Osteoblast (primary cell): Measurements from ENCODE around the gene TCEA3. TPM values are rescaled to one million over a fixed set of nuclear protein-coding genes. Genes with fewer than 3 reads are reported as not detected.
A peak's percentile ranks its signal among the peaks of the same experiment; 100 is the strongest.

ENCODE experiments used
- DNase-seq: peaks from one replicate; pipeline ENCODE4 v3.0.0; 2011; ENCODE audit warnings: low spot score, mixed read lengths; ENCODE audit not compliant: insufficient read length; ENCODE audit errors: missing footprints
- H2AFZ ChIP-seq: 2 replicates; pipeline ENCODE4 v1.6.0; 2011; ENCODE audit warnings: mild to moderate bottlenecking, low read length
- H3K27ac ChIP-seq: 2 replicates; pipeline ENCODE4 v1.5.1; 2011; ENCODE audit warnings: mild to moderate bottlenecking, low read depth, low read length, moderate library complexity
- H3K27me3 ChIP-seq: 2 replicates; pipeline ENCODE4 v1.6.0; 2012; ENCODE audit warnings: mild to moderate bottlenecking, control low read depth, inconsistent platforms, low read length, moderate library complexity; ENCODE audit not compliant: insufficient read depth
- H3K36me3 ChIP-seq: 2 replicates; pipeline ENCODE4 v1.5.1; 2011; ENCODE audit warnings: mild to moderate bottlenecking, low read length, control low read depth, moderate library complexity; ENCODE audit not compliant: insufficient read depth
- H3K4me1 ChIP-seq: 2 replicates; pipeline ENCODE4 v1.5.1; 2011; ENCODE audit warnings: mild to moderate bottlenecking, low read length, control low read depth, moderate library complexity; ENCODE audit not compliant: insufficient read depth
- H3K4me2 ChIP-seq: 2 replicates; pipeline ENCODE4 v1.6.0; 2011; ENCODE audit warnings: mild to moderate bottlenecking, low read length; ENCODE audit not compliant: insufficient read depth
- H3K4me3 ChIP-seq: fragments of 200-600 bp; sonication (generic); 3 replicates; pipeline ENCODE4 v1.5.1; 2012; ENCODE audit warnings: mild to moderate bottlenecking, low read length, inconsistent platforms; ENCODE audit not compliant: insufficient read depth
- H3K79me2 ChIP-seq: 2 replicates; pipeline ENCODE4 v1.6.0; 2012; ENCODE audit warnings: mild to moderate bottlenecking, low read length, control low read depth, inconsistent platforms; ENCODE audit not compliant: insufficient read depth
- H3K9me3 ChIP-seq: 2 replicates; pipeline ENCODE4 v1.5.1; 2011; ENCODE audit warnings: low read depth, low read length, control low read depth
- H4K20me1 ChIP-seq: 2 replicates; pipeline ENCODE4 v1.6.0; 2012; ENCODE audit warnings: mild to moderate bottlenecking, low read length, control low read depth; ENCODE audit not compliant: insufficient read depth
- total RNA-seq: library from RNA; depleted of rRNA; stranded (reverse); fragments of >200 nt; gene quantifications from 2 replicates; pipeline ENCODE4 v1.2.3, GENCODE V29; 2012
- TF ChIP-seq, protein P1 (sequence below): IDR thresholded peaks from 2 replicates; pipeline ENCODE4 v1.5.1; 2011; ENCODE audit warnings: mild to moderate bottlenecking, low read depth, low read length, moderate library complexity; ENCODE audit errors: extremely low read depth

TCEA3 gene
- total RNA-seq, 1 donor: 31.5 TPM

- Histone ChIP-seq H4K20me1 (no peaks in the 10 kb centered on the region), H2AFZ (peak overlapping the region; percentile 99), H3K4me3 (peak overlapping the region; percentile 98), H3K36me3 (peaks cover 30% of the 10 kb centered on the region), H3K9me3 (no peaks in the 10 kb centered on the region), H3K27me3 (no peaks in the 10 kb centered on the region), H3K4me1 (peaks cover 31% of the 10 kb centered on the region), H3K79me2 (peaks cover 48% of the 10 kb centered on the region), H3K27ac (peak overlapping the region; percentile 97), H3K4me2 (peak overlapping the region; percentile 100)
- TF ChIP-seq, protein P1, sequence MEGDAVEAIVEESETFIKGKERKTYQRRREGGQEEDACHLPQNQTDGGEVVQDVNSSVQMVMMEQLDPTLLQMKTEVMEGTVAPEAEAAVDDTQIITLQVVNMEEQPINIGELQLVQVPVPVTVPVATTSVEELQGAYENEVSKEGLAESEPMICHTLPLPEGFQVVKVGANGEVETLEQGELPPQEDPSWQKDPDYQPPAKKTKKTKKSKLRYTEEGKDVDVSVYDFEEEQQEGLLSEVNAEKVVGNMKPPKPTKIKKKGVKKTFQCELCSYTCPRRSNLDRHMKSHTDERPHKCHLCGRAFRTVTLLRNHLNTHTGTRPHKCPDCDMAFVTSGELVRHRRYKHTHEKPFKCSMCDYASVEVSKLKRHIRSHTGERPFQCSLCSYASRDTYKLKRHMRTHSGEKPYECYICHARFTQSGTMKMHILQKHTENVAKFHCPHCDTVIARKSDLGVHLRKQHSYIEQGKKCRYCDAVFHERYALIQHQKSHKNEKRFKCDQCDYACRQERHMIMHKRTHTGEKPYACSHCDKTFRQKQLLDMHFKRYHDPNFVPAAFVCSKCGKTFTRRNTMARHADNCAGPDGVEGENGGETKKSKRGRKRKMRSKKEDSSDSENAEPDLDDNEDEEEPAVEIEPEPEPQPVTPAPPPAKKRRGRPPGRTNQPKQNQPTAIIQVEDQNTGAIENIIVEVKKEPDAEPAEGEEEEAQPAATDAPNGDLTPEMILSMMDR: no peak
- peak; percentile 95 for DNase-seq
Observed at GRCh38 chr1:23368562-23369334, 55.8 kb downstream of the TCEA3 start.

DNA sequence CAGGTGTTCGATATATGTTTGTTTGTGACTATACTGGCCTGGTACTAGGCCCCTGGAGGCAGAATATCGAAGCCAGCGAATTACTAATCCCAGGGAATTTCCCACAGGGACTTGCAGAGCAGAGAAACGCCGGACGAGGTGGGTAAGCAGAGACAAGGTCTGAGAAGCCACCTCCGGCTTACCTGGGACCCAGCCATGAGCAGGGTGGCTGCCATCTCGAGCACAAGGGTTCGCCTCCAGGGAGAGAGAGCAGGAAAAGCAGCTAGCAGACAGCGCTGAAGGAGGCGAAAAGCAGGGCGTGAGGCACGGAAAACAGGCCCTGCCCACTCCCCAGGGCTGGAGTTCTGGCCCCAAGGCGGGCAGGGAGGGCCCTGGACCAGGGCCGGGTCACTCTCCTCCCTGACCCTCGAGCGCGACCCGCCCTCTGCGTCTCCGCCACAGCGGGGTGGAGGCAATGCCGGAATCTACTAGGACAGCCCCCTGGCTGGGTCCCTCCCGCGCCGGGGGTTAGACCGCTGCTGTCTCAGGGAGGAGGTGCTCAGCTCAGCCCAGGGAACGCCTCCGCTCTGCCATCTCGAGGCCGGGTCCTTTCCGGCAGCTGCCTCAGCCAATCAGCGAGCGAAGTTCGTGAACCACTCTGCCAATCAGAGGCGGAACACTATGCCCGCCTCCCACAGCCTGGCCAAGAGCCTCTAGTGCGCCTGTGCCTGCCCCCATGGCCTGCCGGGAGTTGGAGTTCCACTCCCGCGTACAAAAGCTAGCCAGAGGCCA is 56.6 kb downstream of the TCEA3 start:
- Histone ChIP-seq H3K4me3 (peak overlapping the region; percentile 98), H2AFZ (peak overlapping the region; percentile 99), H3K36me3 (peaks cover 38% of the 10 kb centered on the region), H3K4me2 (peak overlapping the region; percentile 100), H3K79me2 (peaks cover 48% of the 10 kb centered on the region), H3K4me1 (peaks cover 31% of the 10 kb centered on the region), H3K27ac (peak overlapping the region; percentile 97), H3K9me3 (peaks cover 2% of the 10 kb centered on the region), H3K27me3 (no peaks in the 10 kb centered on the region), H4K20me1 (no peaks in the 10 kb centered on the region)
- TF ChIP-seq, protein P1: no peak
- DNase-seq: peak; percentile 98

- peaks cover 48% of the 10 kb centered on the region for H3K79me2 ChIP-seq
- H3K27ac ChIP-seq: peak overlapping the region; percentile 97
- H3K4me2 ChIP-seq: peak overlapping the region; percentile 100
- TF ChIP-seq, protein P1: no peak
- H2AFZ ChIP-seq: peak overlapping the region; percentile 90
- peak overlapping the region; percentile 98 for H3K4me3 ChIP-seq
- H3K4me1 ChIP-seq: peaks cover 31% of the 10 kb centered on the region
- H3K9me3 ChIP-seq: peaks cover 8% of the 10 kb centered on the region
- H3K27me3 ChIP-seq: no peaks in the 10 kb centered on the region
- peak; percentile 21 for DNase-seq
- peaks cover 43% of the 10 kb centered on the region for H3K36me3 ChIP-seq
- no peaks in the 10 kb centered on the region for H4K20me1 ChIP-seq
Observed at GRCh38 chr1:23367451-23367790, 57.1 kb downstream of the TCEA3 start.

DNA sequence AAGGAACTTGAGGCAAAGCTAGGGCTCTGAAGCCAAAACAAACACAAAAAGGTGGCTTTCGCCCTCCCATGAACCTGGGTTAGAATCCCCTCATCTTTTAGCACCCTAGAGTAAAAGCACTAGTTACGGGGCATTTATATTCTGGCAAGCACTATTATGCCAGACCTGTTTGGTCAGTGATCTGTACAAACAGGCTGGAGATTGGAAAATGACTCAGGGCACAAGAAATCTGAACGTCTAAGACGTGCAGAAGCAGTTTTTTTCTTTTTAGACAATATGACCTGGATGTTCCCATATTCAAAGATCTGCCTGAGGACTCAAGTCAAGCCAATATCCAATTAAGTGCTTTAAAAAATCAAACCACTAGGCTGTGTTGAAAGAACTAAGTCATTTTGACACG is 58.0 kb downstream of the TCEA3 start:
- no peak overlapping the region for H2AFZ ChIP-seq
- H3K9me3 ChIP-seq: peaks cover 16% of the 10 kb centered on the region
- H3K4me1 ChIP-seq: peaks cover 31% of the 10 kb centered on the region
- H3K4me2 ChIP-seq: peak overlapping the region; percentile 100
- no peak for DNase-seq
- TF ChIP-seq, protein P1: no peak
- peaks cover 42% of the 10 kb centered on the region for H3K79me2 ChIP-seq
- no peak overlapping the region for H3K27ac ChIP-seq
- H4K20me1 ChIP-seq: no peaks in the 10 kb centered on the region
- no peaks in the 10 kb centered on the region for H3K27me3 ChIP-seq
- no peak overlapping the region for H3K4me3 ChIP-seq
- H3K36me3 ChIP-seq: peaks cover 45% of the 10 kb centered on the region
